IMR-90 (cell line): Measurements from ENCODE around the gene SNX22. TPM values are rescaled to one million over a fixed set of nuclear protein-coding genes. Genes with fewer than 3 reads are reported as not detected.

ENCODE experiments used
- ATAC-seq: fragments of 200-7000 bp; cut with Tn5 transposase; 2 replicates; pipeline ENCODE4 v1.9.1; 2020; ENCODE audit warnings: low read depth, mild to moderate bottlenecking, moderate library complexity
- BruUV-seq: library from RNA; stranded (reverse); fragments of 400-500 nt; replicated peaks from 2 replicates; lab custom pipeline; 2021; lab: Mats Ljungman, UMichigan
- CTCF ChIA-PET: fragments of 300-600 bp; formaldehyde crosslinking; extraction: SDS; loops from one replicate; lab custom pipeline; 2021; ENCODE audit warnings: antibody characterized with exemption; lab: Yijun Ruan, JAX
- POLR2A ChIA-PET: fragments of 300-600 bp; sonication (Branson Sonifier 250); formaldehyde crosslinking; loops from one replicate; lab custom pipeline; 2022; ENCODE audit warnings: antibody characterized with exemption; ENCODE audit not compliant: unreplicated experiment; lab: Charles Lee
- DNase-seq: peaks from one replicate; pipeline ENCODE4 v3.0.0; 2013
- H2AFZ ChIP-seq: replicated peaks from 2 replicates; pipeline ENCODE3; 2013; ENCODE audit warnings: low read length, mild to moderate bottlenecking; ENCODE audit not compliant: poor library complexity
- H2AK5ac ChIP-seq: 2 replicates; pipeline ENCODE4 v1.6.1; 2013; ENCODE audit warnings: low read depth, low read length, inconsistent platforms
- H2AK9ac ChIP-seq: replicated peaks from 2 replicates; pipeline ENCODE3; 2013; ENCODE audit warnings: mild to moderate bottlenecking, low read depth, low read length, moderate library complexity; ENCODE audit not compliant: poor library complexity
- H2BK120ac ChIP-seq: 2 replicates; pipeline ENCODE4 v1.6.1; 2013; ENCODE audit warnings: low read depth, low read length, inconsistent platforms
- H2BK15ac ChIP-seq: 3 replicates; pipeline ENCODE4 v1.6.1; 2013; ENCODE audit warnings: low read depth, low read length, inconsistent platforms
- H2BK20ac ChIP-seq: 2 replicates; pipeline ENCODE4 v1.6.1; 2013; ENCODE audit warnings: low read depth, mild to moderate bottlenecking, inconsistent platforms, low read length, moderate library complexity
- H2BK5ac ChIP-seq: 2 replicates; pipeline ENCODE4 v1.6.1; 2013; ENCODE audit warnings: mild to moderate bottlenecking, low read depth, low read length, inconsistent platforms; ENCODE audit not compliant: poor library complexity, severe bottlenecking
- H3K14ac ChIP-seq: replicated peaks from 2 replicates; pipeline ENCODE4 v1.6.1; 2013; ENCODE audit warnings: low read depth, low read length, inconsistent platforms
- H3K18ac ChIP-seq: 2 replicates; pipeline ENCODE4 v1.6.1; 2013; ENCODE audit warnings: low read depth, low read length, control low read depth
- H3K23ac ChIP-seq: 2 replicates; pipeline ENCODE4 v1.6.1; 2013; ENCODE audit warnings: low read depth, low read length, inconsistent platforms
- H3K27ac ChIP-seq: 2 replicates; pipeline ENCODE4 v1.5.1; 2013; ENCODE audit warnings: mild to moderate bottlenecking, control low read depth, low read length; ENCODE audit not compliant: insufficient read depth
- H3K27me3 ChIP-seq: 2 replicates; pipeline ENCODE4 v1.6.1; 2013; ENCODE audit warnings: low read length; ENCODE audit not compliant: control insufficient read depth, insufficient read depth
- H3K36me3 ChIP-seq: 2 replicates; pipeline ENCODE4 v1.6.1; 2013; ENCODE audit warnings: low read length, mixed read lengths; ENCODE audit not compliant: control insufficient read depth, insufficient read depth
- H3K4ac ChIP-seq: 2 replicates; pipeline ENCODE4 v1.6.1; 2013; ENCODE audit warnings: low read depth, low read length, inconsistent platforms
- H3K4me1 ChIP-seq: 2 replicates; pipeline ENCODE4 v1.6.1; 2013; ENCODE audit warnings: low read length, mixed read lengths; ENCODE audit not compliant: control insufficient read depth, insufficient read depth
- H3K4me2 ChIP-seq: 2 replicates; pipeline ENCODE4 v1.6.1; 2013; ENCODE audit warnings: low read depth, mild to moderate bottlenecking, control low read depth, low read length, moderate library complexity
- H3K4me3 ChIP-seq: 2 replicates; pipeline ENCODE4 v1.5.1; 2013; ENCODE audit warnings: low read depth, mild to moderate bottlenecking, control low read depth, low read length, moderate library complexity; ENCODE audit not compliant: insufficient read depth
- H3K56ac ChIP-seq: 2 replicates; pipeline ENCODE4 v1.6.1; 2013; ENCODE audit warnings: low read length, inconsistent platforms; ENCODE audit not compliant: insufficient read depth; ENCODE audit errors: extremely low read depth
- H3K79me1 ChIP-seq, 2 experiments: 2 replicates each; pipeline ENCODE4 v1.6.1; 2013; ENCODE audit warnings: low read length in 2 of 2, inconsistent platforms in 1 of 2, low read depth in 1 of 2
- H3K9ac ChIP-seq: 2 replicates; pipeline ENCODE4 v1.6.1; 2013; ENCODE audit warnings: low read depth, low read length, control low read depth
- H3K9me1 ChIP-seq: 2 replicates; pipeline ENCODE4 v1.6.1; 2013; ENCODE audit warnings: low read length, inconsistent platforms; ENCODE audit not compliant: insufficient read depth
- H3K9me3 ChIP-seq: 2 replicates; pipeline ENCODE4 v1.6.1; 2013; ENCODE audit warnings: low read length; ENCODE audit not compliant: control insufficient read depth, insufficient read depth
- H4K20me1 ChIP-seq: 2 replicates; pipeline ENCODE4 v1.6.1; 2013; ENCODE audit warnings: low read length, inconsistent platforms; ENCODE audit not compliant: insufficient read depth
- H4K5ac ChIP-seq: 2 replicates; pipeline ENCODE4 v1.6.1; 2013; ENCODE audit warnings: mild to moderate bottlenecking, low read depth, low read length, control low read depth
- H4K8ac ChIP-seq, 2 experiments: 2 replicates each; pipeline ENCODE4 v1.6.1; 2013; ENCODE audit warnings: low read depth in 2 of 2, low read length in 2 of 2, control low read depth in 1 of 2, inconsistent platforms in 1 of 2
- H4K91ac ChIP-seq: 2 replicates; pipeline ENCODE4 v1.6.1; 2013; ENCODE audit warnings: low read depth, low read length, inconsistent platforms; ENCODE audit not compliant: insufficient read depth
- BHLHE40 ChIP-seq: fragments of 150-350 bp; IDR thresholded peaks from 2 replicates; pipeline ENCODE4 v1.6.1; 2016; ENCODE audit warnings: mild to moderate bottlenecking, low read depth, low read length
- CEBPB ChIP-seq: IDR thresholded peaks from 2 replicates; pipeline ENCODE4 v1.6.1; 2012; ENCODE audit warnings: low read depth, low read length, improper control_type of control experiment
- CHD1 ChIP-seq: IDR thresholded peaks from 2 replicates; pipeline ENCODE4 v1.6.1; 2012; ENCODE audit warnings: low read depth, low read length, improper control_type of control experiment
- ELK1 ChIP-seq: fragments of 150-350 bp; IDR thresholded peaks from 2 replicates; pipeline ENCODE4 v1.6.1; 2016; ENCODE audit warnings: low read depth, mild to moderate bottlenecking, low read length, moderate library complexity, borderline replicate concordance
- FOS ChIP-seq: fragments of 150-350 bp; IDR thresholded peaks from 2 replicates; pipeline ENCODE4 v1.6.1; 2016; ENCODE audit warnings: low read depth, low read length
- MAFK ChIP-seq: IDR thresholded peaks from 2 replicates; pipeline ENCODE4 v1.6.1; 2012; ENCODE audit warnings: low read depth, low read length, improper control_type of control experiment
- MAZ ChIP-seq: IDR thresholded peaks from 2 replicates; pipeline ENCODE4 v1.6.1; 2012; ENCODE audit warnings: low read depth, mild to moderate bottlenecking, low read length, improper control_type of control experiment, moderate library complexity, borderline replicate concordance
- MXI1 ChIP-seq: IDR thresholded peaks from 2 replicates; pipeline ENCODE4 v1.6.1; 2012; ENCODE audit warnings: low read depth, mild to moderate bottlenecking, low read length, moderate library complexity, borderline replicate concordance
- NFE2L2 ChIP-seq: fragments of 150-350 bp; IDR thresholded peaks from 2 replicates; pipeline ENCODE4 v1.6.1; 2016; ENCODE audit warnings: low read depth, mild to moderate bottlenecking, low read length
- POLR2A ChIP-seq: IDR thresholded peaks from 2 replicates; pipeline ENCODE4 v1.6.1; 2012; ENCODE audit warnings: mild to moderate bottlenecking, low read depth, low read length
- RAD21 ChIP-seq: IDR thresholded peaks from 2 replicates; pipeline ENCODE4 v1.6.1; 2012; ENCODE audit warnings: low read length, improper control_type of control experiment
- RCOR1 ChIP-seq: IDR thresholded peaks from 2 replicates; pipeline ENCODE4 v1.6.1; 2012; ENCODE audit warnings: mild to moderate bottlenecking, low read length, improper control_type of control experiment; ENCODE audit not compliant: insufficient replicate concordance
- RFX5 ChIP-seq: IDR thresholded peaks from 2 replicates; pipeline ENCODE4 v1.8.0; 2012; ENCODE audit warnings: low read depth, mild to moderate bottlenecking, low read length, moderate library complexity
- SMC3 ChIP-seq: fragments of 150-350 bp; IDR thresholded peaks from 2 replicates; pipeline ENCODE4 v1.6.1; 2016; ENCODE audit warnings: low read depth, mild to moderate bottlenecking, antibody characterized with exemption, low read length, moderate library complexity
- USF2 ChIP-seq: fragments of 150-350 bp; IDR thresholded peaks from 2 replicates; pipeline ENCODE4 v1.6.1; 2017; ENCODE audit warnings: mild to moderate bottlenecking, antibody characterized with exemption, low read length, low read depth
- WGBS, 2 experiments: methylation state at CpG; one replicate each; pipeline versions ENCODE4 v1.1.5 to v1.1.7; 2013; ENCODE audit warnings: missing lambda C conversion rate in 2 of 2; ENCODE audit not compliant: insufficient read length in 1 of 2; ENCODE audit errors: extremely low coverage in 2 of 2; 5-methylcytosine and 5-hydroxymethylcytosine counted together
- dilution Hi-C: fragments of 300-500 bp; cut with HindIII; formaldehyde crosslinking; loops from one replicate; pipeline ENCODE4 v1.14.3; 2018; ENCODE audit warnings: low sequenced_read_pairs; ENCODE audit not compliant: unreplicated experiment
- in situ Hi-C: fragments of 300-500 bp; cut with MboI; formaldehyde crosslinking; loops from 3 replicates; pipeline ENCODE4 v1.14.3; 2019; ENCODE audit warnings: low sequenced_read_pairs, inconsistent platforms, mixed read lengths
- intact Hi-C: fragments of 100-400 bp; cut with micrococcal nuclease; formaldehyde crosslinking; loops from 2 replicates; pipeline ENCODE4 v1.10.0; 2022
- polyA plus RNA-seq, 3 experiments: library from polyadenylated mRNA; depleted of rRNA; stranded (reverse); fragments of >200 nt; gene quantifications; 2 replicates each; pipeline ENCODE4 v1.2.3, GENCODE V29; 2012; ENCODE audit warnings: low replicate concordance in 1 of 3
- total RNA-seq: library from RNA; depleted of rRNA; stranded (reverse); fragments of >200 nt; gene quantifications from 2 replicates; pipeline ENCODE4 v1.2.3, GENCODE V29; 2012
- TF ChIP-seq, protein P1 (sequence below): conservative IDR thresholded peaks from 2 replicates; pipeline ENCODE4 v1.5.1; 2012; ENCODE audit warnings: mild to moderate bottlenecking, low read depth, low read length, improper control_type of control experiment

Gene SNX22
- total and polyA plus RNA-seq, 2 of the 4 experiments (the other 2 are of a cell fraction) = 0.12 to 0.18 TPM

DNA sequence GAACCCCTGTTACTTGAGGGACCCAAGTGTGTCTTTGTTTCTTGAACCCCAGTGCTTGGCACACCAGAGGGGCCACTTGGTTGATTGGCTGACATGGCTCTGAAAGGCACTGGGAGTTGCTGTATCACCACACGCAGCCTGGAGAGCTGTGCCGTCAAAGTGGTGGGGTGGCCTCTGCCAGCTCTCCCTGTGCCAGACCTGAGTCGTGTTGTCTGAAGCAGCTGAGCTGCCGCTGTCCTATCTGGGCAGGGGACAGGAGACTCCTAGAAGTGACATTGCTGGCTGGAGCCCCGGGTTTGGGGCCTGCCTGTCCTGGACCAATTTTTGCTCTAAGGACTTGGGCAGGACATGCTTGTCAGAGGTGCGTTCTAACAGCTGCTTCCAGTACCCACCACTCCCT, 5.5 kb upstream of the SNX22 start:
- Histone ChIP-seq H3K27ac (no peak overlapping the region), H4K5ac (no peak overlapping the region), H2BK5ac (no peak overlapping the region), H2AK9ac (no peak overlapping the region), H3K4me2 (no peak overlapping the region), H3K9me3 (no peaks in the 10 kb centered on the region), H2AK5ac (no peak overlapping the region), H3K56ac (no peak overlapping the region), H3K4ac (no peak overlapping the region), H3K27me3 (no peaks in the 10 kb centered on the region), H3K4me1 (no peaks in the 10 kb centered on the region; the same call in 1 of the 2 replicates), H3K4me3 (no peak overlapping the region), H2BK15ac (no peak overlapping the region), H3K14ac (no peak overlapping the region), H4K8ac (no peak overlapping the region; a peak in 1 of 4 replicates), H3K79me1 (no peaks in the 10 kb centered on the region), H3K23ac (no peak overlapping the region), H4K91ac (no peak overlapping the region), H3K18ac (no peak overlapping the region), H2BK20ac (no peak overlapping the region), H2BK120ac (no peak overlapping the region), H2AFZ (no peak overlapping the region), H3K36me3 (peaks cover 17% of the 10 kb centered on the region), H4K20me1 (no peaks in the 10 kb centered on the region), H3K9ac (no peak overlapping the region), H3K9me1 (peaks cover 6% of the 10 kb centered on the region; the same call in 1 of the 2 replicates)
- ChIA-PET CTCF (no interaction called here), POLR2A (no interaction called here)
- DNase-seq = no peak
- in situ Hi-C loops = no loop called here
- dilution Hi-C loops = no loop called here
- no TSS peak for BruUV-seq
- ATAC-seq = no peak
- 46% methylated on average over 4 of the region's 6 CpGs; no CpG with 5 or more reads in 1 of the 2 experiments for WGBS, 2 experiments
- TF ChIP-seq CEBPB (no peak), RCOR1 (no peak), MAZ (no peak), BHLHE40 (no peak), MXI1 (no peak), POLR2A (no peak), MAFK (no peak), FOS (no peak), ELK1 (no peak), NFE2L2 (no peak), RAD21 (no peak), CHD1 (no peak), USF2 (no peak), SMC3 (no peak), RFX5 (no peak)
- TF ChIP-seq, protein P1, sequence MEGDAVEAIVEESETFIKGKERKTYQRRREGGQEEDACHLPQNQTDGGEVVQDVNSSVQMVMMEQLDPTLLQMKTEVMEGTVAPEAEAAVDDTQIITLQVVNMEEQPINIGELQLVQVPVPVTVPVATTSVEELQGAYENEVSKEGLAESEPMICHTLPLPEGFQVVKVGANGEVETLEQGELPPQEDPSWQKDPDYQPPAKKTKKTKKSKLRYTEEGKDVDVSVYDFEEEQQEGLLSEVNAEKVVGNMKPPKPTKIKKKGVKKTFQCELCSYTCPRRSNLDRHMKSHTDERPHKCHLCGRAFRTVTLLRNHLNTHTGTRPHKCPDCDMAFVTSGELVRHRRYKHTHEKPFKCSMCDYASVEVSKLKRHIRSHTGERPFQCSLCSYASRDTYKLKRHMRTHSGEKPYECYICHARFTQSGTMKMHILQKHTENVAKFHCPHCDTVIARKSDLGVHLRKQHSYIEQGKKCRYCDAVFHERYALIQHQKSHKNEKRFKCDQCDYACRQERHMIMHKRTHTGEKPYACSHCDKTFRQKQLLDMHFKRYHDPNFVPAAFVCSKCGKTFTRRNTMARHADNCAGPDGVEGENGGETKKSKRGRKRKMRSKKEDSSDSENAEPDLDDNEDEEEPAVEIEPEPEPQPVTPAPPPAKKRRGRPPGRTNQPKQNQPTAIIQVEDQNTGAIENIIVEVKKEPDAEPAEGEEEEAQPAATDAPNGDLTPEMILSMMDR = no peak
- intact Hi-C loops = loop anchor here (5.0 kb wide), 1 partner anchor 34 kb away; no protein-coding TSS in a partner anchor
